ENCODE data around the gene C17orf114.

The C17orf114 gene

GRCh38 chr17:4802228-4802627, at the start of gene C17orf114:
Gene C17orf114 (minus strand): TSS chr17:4802328.
- no peak within 1 kb of the TSS for H3K27ac Mint-ChIP-seq
- TF ChIP-seq CTCF (conservative IDR thresholded peaks at IDR 0.05) = no peak
- H3K4me1 Mint-ChIP-seq (ENCODE audit: unreplicated experiment) = peaks cover 7% of the 10 kb centered on the region

DNA sequence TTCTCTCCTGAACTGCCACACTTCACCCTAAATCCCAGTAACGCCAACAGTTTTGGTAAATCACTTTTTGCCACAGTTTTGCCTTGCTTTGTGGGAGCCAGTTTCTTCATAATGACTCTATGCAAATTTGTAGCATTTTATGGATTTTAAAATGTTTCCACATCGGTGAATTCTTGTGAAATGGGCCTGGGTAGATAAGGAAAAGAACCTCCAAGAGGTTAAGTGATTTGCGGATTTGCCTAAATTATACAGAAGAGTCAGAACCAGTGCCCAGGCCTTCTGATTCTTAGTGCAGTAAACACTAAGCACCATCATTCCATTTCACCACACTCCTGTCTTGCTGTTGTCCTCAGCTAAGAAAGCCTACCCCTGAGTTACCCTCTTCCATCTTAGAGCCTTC, 49.0 kb upstream of the C17orf114 start:
- H3K4me3 Mint-ChIP-seq = peak overlapping the region; percentile 55
- H3K4me1 Mint-ChIP-seq (ENCODE audit: unreplicated experiment) = peaks cover 58% of the 10 kb centered on the region
- H3K27ac Mint-ChIP-seq = peak overlapping the region; percentile 100
- no peaks in the 10 kb centered on the region for H3K9me3 Mint-ChIP-seq
- no peak for TF ChIP-seq CTCF (conservative IDR thresholded peaks at IDR 0.05)
- peaks cover 18% of the 10 kb centered on the region for H3K36me3 Mint-ChIP-seq
- H3K27me3 Mint-ChIP-seq = no peaks in the 10 kb centered on the region
- no peak for DNase-seq (ENCODE audit: extremely low spot score, unreplicated experiment)

More at GRCh38 chr17:4802228-4802627, at the start of gene C17orf114:
- Mint-ChIP-seq H3K4me3 (no peak within 1 kb of the TSS), H3K36me3 (no peaks in the 10 kb centered on the region), H3K27me3 (no peaks in the 10 kb centered on the region), H3K9me3 (no peaks in the 10 kb centered on the region)
- no peak for DNase-seq (ENCODE audit: extremely low spot score, unreplicated experiment)

DNA sequence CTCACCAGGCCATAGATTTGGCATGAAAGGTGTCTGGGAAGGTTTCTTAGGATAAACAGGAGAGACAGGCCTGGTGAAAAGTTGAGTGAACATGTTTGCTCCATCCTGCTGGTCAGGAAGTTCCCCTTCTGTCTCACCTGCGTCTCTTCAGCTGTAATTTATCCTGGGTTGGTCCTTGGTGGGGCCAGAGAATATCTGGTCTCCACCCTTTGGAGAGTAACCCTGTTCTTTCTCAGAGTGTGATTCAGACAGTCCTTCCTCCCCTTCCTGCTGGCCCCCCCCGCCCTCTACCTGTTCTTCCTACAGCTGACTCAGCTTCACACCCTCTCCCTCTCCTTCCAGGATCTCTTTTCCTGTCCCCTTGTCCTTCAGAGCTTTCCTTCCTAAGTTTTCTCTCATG, 48.1 kb upstream of the C17orf114 start:
- DNase-seq (ENCODE audit: extremely low spot score, unreplicated experiment) = no peak
- TF ChIP-seq CTCF (conservative IDR thresholded peaks at IDR 0.05) = no peak
- Mint-ChIP-seq H3K36me3 (peaks cover 18% of the 10 kb centered on the region), H3K27ac (peak overlapping the region; percentile 100), H3K9me3 (no peaks in the 10 kb centered on the region), H3K4me3 (peak overlapping the region; percentile 67), H3K27me3 (no peaks in the 10 kb centered on the region), H3K4me1 (ENCODE audit: unreplicated experiment) (peaks cover 60% of the 10 kb centered on the region)

GRCh38 chr17:4849011-4849536, 46.9 kb upstream of the C17orf114 start:
- Mint-ChIP-seq H3K36me3 (peaks cover 20% of the 10 kb centered on the region), H3K27me3 (no peaks in the 10 kb centered on the region), H3K4me1 (ENCODE audit: unreplicated experiment) (peaks cover 63% of the 10 kb centered on the region), H3K4me3 (peak overlapping the region; percentile 81), H3K9me3 (no peaks in the 10 kb centered on the region), H3K27ac (peak overlapping the region; percentile 100)
- no peak for TF ChIP-seq CTCF (conservative IDR thresholded peaks at IDR 0.05)
- DNase-seq (ENCODE audit: extremely low spot score, unreplicated experiment) = no peak

- Mint-ChIP-seq H3K9me3 (no peaks in the 10 kb centered on the region), H3K4me1 (ENCODE audit: unreplicated experiment) (peaks cover 52% of the 10 kb centered on the region), H3K36me3 (peaks cover 19% of the 10 kb centered on the region), H3K27ac (peak overlapping the region; percentile 100), H3K27me3 (no peaks in the 10 kb centered on the region), H3K4me3 (no peak overlapping the region)
- TF ChIP-seq CTCF (conservative IDR thresholded peaks at IDR 0.05) = no peak
- no peak for DNase-seq (ENCODE audit: extremely low spot score, unreplicated experiment)
Measured at GRCh38 chr17:4846635-4847390, 44.7 kb upstream of the C17orf114 start.

Data from type B pancreatic cell (in vitro differentiated cells).